Inflammatory macrophage treated with lipopolysaccharide for 4 hours (primary cell): ENCODE data around the gene BAHD1.

Source experiments
- DNase-seq: peaks from one replicate; pipeline ENCODE4 v3.0.0-alpha.2; 2020

The BAHD1 gene

DNA sequence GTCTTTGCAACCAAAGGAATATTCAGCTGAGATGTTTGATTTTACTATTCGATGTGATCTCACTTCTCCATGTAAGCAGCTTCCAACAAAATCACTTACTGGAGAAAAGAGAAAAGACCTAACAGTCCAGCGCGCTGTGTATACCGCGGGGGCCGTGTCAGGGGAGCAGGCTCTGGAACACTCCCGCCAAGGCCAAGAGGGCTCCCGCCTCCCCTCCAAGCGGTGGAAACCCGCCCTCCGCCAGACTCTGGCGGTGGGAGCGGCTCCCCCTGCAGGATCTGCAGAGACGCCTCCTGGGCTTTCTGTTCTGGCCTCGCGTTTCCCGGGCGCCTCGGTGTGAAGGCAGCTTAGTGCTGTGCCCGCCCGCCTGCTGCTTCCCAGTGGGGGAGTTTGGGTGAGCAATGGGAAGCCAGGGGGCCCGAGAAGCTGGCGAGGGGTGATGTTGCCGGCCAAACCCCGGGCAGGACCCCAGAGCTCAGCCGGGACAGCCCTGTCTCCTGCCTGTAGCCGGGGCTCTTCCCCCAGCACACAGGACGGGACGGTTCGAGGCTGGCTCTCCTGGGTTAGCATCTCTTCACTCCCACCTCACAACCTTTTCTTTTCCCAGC lies 66.3 kb downstream of the BAHD1 start:
- peak; percentile 68 for DNase-seq

DNA sequence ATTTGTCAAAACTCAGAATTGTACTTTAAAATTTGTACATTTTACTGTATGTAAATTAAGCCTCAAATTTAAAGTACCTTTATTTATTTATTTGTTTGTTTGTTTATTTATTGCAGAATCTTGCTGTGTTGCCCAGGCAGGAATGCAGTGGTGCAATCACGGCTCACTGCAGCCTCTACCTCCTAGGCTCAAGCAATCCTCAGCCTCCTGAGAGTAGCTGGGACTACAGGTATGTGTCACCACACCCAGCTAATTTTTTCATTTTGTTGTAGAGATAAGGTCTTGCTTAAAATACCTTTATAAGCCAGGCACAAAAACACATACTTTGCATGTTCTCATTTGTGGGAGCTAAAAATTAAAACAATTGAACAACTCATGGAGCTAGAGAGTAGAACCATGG lies 67.5 kb downstream of the BAHD1 start:
- DNase-seq: no peak

DNA sequence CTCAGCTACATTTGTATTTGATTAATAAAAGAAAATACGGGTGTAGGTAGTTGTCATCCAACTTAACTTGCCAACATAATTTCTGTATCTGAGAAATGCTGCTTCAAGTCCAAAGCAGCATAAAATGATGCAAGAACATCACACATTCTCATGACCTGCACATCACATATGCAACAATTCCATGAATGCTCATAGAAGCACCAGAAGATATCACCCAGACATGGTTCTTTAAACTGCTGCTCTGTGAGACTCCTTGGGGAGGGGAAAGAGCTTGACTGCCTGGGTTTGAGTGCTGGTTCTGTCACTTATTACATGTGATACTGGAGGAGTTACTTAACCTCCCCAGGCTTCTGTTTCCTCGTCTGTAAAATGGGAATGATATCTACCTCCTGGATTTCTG lies 69.4 kb downstream of the BAHD1 start:
- DNase-seq: no peak

DNA sequence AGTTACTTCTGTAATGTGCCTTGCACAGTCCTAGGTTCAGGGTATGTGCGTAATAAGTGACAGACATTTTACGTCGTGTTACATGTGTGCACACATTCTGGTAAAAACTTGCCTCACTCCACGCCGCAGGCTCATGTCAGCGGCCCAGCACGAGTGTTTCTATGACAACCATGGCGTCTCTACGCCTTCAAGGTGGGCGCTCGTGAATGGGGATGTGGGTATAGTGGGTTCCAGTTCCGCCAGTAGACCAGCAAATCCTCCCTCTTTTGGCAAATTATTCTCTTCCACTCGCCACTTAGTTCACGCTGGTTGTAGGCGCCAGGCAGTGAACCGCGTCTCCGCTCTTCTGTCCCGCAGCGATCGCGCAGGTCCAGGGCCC lies 70.3 kb downstream of the BAHD1 start:
- DNase-seq: peak; percentile 57

DNA sequence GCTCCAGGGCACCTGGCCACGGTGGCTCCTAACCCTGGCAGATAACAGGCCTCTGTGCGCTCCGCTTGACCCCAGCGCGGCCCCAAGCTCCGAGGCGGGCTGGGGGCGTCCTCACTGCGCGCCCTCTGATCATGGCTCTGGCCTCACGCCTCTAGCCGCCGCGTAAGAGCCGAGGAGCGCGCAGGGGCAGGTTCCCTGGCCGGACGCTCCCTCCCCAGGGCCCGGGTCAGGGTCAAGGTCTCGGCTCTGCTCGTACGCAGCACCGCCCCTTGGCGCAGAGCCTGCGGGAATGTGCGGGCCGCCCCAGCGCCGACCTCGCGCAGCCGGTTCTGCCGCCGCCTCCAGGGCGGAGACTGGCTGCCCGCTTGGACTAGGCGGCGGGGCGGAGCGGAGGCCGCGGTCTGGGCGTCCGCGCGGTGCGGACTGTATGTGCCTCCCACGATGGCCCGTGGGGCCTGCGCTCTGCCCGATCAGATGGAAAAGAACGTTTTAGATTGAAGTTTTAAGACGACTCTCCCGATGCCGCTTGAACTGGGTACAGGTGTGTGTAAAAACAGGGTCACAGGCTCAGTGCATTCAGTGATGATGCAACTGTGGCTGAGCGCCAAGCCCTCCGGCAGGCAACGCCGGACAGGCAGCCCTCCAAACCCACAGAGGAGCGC lies 70.8 kb downstream of the BAHD1 start:
- DNase-seq: peak; percentile 34

DNA sequence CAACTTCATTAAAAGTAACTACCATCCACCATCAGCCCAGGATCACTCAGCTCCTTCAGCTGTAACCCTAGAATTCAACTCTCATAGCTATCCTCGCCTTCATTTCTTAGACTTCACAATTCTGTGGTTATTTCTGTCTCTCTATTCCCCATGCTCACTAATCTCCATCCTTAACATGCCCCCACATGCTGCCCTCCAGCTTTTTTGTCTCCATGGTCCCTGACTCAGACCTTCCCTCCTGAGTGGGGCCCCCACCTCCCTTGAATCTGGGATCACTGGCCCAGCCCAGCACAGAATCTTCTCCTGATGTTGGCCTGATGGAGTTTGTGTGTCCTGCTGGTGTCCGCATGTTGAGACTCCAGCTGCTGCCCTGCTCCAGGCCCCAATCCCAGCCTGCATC lies 71.7 kb downstream of the BAHD1 start:
- DNase-seq: no peak

DNA sequence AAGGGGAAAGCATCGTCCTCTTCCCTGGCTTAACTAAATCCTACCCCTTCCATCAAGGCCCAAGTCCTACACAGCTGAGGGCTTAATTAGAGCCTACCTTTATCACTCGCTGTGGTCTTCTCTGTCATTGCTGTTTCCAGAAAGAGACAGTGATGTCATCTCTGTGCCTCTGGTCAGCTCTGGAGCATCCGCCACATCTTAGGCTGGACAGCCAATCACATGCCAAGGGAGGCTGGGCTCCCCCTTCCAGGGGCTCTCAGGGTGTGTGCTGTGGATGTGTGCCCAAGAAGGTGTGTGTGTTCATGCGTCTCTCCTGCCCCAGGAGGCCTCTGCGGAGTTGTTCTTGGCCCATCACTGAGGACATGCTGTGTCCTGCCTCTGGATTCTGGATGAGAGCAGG lies 72.9 kb downstream of the BAHD1 start:
- DNase-seq: no peak

DNA sequence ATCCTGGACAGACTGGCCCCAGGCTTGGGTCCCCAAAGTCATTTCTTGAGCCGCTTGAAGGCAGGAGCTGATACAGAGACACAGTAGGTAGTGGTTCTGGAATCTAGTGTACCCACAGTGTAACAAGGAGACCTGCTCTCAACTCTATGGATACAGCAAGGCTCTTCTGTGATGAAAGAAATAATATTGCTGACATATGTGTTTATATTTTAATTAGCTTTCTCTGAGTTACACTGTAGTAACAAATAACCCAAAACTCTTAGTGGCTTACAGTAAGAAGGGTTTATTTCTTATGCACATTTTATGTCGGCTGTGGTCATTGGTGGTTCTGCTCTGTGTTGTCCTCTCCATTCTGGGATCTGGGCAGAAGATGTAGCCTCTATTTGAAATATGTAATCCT lies 75.6 kb downstream of the BAHD1 start:
- DNase-seq: no peak
